NCI-H510A (cell line): Measurements from ENCODE around the gene TMEM129.

Experiments used
- DNase-seq: peaks from one replicate; lab custom pipeline; 2025; lab: John Stamatoyannopoulos, UW

TMEM129 gene

DNA sequence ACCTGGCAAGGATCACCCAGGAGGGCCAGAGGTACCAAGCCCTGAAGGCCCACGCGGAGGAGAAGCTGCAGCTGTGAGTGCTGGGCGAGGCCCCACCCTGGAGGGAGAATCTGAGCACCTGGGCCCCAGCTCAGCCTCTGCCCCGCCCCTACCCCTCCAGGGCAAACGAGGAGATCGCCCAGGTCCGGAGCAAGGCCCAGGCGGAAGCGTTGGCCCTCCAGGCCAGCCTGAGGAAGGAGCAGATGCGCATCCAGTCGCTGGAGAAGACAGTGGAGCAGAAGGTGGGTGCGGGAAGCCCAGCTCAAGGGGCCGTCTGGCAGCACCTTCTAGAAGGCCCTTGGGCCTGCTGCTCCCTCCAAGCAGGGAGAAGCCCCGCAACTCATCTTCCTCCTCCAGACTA, 23.4 kb upstream of the TMEM129 start:
- DNase-seq = no peak

- no peak for DNase-seq
Observed at GRCh38 chr4:1743975-1744374, 22.9 kb upstream of the TMEM129 start.

DNA sequence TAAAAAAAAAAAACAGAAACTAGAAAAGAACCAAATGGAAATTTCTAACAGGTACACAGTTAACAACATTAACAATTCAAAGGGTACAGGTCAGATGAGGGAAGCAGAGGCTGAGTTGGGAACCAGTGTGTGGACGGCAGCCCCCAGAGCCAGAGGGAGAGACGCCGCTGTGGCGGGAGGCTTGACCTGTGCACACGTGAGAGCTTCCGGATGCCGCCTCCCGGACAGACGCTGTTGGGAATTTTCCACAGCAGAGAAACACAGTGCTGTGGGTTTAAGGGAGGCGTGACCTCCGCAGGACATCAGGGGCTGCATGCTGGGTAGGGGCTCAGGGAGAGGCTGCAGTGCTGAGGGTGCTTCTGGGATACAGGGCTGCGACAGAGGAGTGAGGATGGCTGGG, 22.4 kb upstream of the TMEM129 start:
- DNase-seq = no peak

GRCh38 chr4:1741208-1741607, 20.1 kb upstream of the TMEM129 start:
- DNase-seq = no peak

DNA sequence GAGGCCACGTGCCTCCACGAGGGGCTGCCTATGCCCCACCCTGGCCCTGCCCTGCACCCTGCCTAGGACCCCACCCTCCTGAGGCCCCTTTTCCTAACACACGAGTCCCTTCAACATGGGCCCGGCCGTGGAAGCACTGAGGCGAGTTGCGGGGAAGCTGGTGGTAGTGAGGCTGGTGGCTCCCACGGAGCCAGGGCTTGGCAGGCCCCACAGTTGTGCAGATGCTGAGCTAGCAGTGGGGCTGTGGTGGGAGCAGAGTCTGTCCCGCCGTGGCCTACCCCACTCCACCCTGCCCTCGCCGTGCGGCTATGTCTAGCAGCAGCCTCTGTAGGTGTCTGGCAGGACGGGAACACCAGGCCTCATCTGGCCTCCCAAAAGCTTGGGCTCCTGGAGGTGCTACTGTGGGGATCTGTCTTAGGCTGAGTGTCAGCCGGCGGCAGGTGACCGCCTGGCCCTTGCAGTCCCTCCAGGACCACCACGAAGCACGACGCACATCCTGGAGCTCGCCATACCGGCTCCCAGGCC, 19.0 kb upstream of the TMEM129 start:
- no peak for DNase-seq

- DNase-seq = no peak
Observed at GRCh38 chr4:1739358-1739757, 18.2 kb upstream of the TMEM129 start.

DNA sequence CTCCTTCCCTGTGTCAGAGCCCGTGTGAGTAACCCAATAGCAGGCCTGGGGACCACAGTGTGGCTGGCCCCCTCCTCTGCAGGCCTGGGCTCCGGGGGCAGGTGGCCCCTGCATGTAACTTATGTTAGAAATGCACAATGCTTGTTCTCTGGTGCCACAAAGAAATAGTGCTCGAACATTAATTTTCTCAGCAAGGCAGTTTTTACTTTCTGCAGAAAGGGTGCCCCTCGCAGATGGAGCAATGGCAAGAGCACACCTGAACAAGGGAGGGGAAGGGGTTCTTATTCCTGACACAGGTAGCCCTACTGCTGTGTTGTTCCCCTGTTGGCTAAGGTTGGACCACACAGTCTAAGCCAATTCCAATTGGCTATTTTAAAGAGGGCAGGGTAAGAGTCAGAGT, 17.3 kb upstream of the TMEM129 start:
- no peak for DNase-seq

- no peak for DNase-seq
Observed at GRCh38 chr4:1737666-1738065, 16.5 kb upstream of the TMEM129 start.

- no peak for DNase-seq
Observed at GRCh38 chr4:1736812-1737211, 15.7 kb upstream of the TMEM129 start.

DNA sequence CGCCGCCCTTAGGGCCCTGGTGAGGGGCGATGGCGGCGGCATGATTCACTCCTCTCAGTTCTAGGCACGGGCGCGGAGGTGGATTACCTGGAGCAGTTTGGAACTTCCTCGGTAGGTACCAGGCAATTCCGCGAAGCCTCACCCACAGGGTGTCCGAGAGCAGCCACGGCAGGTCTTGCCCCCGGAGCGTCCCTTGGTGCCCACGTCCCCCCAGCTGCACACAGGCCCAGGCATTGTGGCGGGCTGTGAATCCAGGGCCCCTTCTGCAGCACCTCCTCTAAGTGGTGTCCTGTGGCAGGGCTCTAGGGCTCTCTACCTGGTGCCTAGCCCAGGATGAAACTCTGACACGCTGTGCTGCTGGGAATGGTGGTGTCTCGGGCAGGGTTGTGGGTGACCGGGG, 14.1 kb upstream of the TMEM129 start:
- DNase-seq = no peak

DNA sequence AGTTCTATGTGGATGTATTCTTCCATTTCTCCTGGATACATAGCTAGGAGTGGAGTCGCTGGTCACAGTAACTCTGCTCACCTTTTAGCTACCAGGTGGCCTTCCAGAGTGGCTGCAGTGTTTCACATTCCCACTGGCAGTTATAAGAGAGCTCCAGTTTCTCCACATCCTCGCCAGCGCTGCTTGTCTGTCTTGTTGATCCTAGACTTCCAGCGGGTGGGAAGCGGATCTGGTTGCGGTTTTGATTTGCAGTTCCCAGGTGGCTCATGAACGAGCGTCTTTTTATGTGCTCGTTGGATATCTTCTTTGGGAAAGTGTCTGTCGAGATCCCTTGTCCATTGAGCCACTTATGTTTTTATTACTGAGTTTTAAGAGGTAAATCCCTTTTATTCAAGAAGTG, 11.8 kb upstream of the TMEM129 start:
- DNase-seq = no peak

DNA sequence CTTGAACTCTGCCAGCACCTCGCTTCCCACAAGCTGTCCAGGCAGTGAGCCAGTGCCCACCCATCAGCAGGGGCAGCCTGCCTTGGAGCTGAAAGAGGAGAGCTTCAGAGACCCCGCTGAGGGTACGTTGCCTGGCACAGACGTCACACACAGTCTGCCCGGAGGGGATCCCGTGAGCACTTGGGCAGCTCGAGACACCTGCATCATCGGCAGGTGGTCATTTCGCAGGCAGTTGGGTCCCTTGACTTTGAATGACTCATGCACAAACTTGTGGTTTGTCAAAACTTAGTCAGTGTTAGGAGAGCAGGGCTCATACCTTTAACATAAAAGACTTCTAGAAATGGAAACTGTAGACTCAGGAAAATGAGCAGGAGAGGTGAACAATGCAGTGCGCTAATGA, 10.1 kb upstream of the TMEM129 start:
- no peak for DNase-seq

DNA sequence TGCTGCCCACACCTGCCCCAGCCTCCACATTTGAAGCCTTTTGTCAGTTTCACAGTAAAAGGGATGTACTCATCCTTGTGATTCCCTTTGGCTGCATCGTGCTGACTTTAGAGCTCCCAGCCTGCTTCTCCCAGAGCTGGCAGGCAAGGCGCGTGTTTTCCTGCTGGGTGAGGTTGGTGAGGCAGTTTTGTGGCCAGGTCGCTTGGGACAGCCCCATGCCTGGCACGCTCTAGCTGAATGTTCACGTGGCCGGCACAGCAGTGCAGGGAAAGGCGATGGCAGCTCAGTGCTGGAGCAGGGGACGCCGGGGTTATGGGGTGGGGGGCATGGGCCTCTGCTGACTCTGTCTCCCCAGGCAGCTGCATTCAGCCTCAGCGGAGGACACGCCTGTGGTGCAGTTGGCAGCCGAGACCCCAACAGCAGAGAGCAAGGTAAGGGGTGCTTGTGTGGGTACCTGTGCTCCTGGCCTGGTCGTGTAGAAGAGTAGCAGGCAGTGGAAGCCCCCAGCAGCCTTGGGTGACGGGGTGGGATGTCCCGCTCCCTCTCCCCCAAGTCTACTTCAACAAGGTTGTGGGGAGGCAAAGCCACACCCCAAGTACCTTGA, 9.5 kb upstream of the TMEM129 start:
- DNase-seq = no peak

DNA sequence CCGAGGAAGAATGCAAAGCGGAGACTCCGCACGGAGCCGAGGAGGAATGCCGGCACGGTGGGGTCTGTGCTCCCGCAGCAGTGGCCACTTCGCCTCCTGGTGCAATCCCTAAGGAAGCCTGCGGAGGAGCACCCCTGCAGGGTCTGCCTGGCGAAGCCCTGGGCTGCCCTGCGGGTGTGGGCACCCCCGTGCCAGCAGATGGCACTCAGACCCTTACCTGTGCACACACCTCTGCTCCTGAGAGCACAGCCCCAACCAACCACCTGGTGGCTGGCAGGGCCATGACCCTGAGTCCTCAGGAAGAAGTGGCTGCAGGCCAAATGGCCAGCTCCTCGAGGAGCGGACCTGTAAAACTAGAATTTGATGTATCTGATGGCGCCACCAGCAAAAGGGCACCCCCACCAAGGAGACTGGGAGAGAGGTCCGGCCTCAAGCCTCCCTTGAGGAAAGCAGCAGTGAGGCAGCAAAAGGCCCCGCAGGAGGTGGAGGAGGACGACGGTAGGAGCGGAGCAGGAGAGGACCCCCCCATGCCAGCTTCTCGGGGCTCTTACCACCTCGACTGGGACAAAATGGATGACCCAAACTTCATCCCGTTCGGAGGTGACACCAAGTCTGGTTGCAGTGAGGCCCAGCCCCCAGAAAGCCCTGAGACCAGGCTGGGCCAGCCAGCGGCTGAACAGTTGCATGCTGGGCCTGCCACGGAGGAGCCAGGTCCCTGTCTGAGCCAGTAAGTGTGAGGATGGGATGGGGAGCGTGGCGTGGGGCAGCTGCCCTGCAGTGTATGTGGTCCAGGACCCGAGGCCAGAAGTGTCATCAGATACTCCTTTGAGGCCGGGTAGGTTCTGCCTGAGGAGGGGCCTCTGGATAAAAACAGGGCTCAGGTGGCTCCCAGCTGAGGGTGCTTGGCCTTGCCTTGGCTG, 7.2 kb upstream of the TMEM129 start:
- DNase-seq = no peak

- no peak for DNase-seq
Observed at GRCh38 chr4:1727117-1728031, 6.3 kb upstream of the TMEM129 start.

- peak; percentile 77 for DNase-seq
Observed at GRCh38 chr4:1726146-1726934, 5.2 kb upstream of the TMEM129 start.

- no peak for DNase-seq
Observed at GRCh38 chr4:1725521-1725920, 4.4 kb upstream of the TMEM129 start.

DNA sequence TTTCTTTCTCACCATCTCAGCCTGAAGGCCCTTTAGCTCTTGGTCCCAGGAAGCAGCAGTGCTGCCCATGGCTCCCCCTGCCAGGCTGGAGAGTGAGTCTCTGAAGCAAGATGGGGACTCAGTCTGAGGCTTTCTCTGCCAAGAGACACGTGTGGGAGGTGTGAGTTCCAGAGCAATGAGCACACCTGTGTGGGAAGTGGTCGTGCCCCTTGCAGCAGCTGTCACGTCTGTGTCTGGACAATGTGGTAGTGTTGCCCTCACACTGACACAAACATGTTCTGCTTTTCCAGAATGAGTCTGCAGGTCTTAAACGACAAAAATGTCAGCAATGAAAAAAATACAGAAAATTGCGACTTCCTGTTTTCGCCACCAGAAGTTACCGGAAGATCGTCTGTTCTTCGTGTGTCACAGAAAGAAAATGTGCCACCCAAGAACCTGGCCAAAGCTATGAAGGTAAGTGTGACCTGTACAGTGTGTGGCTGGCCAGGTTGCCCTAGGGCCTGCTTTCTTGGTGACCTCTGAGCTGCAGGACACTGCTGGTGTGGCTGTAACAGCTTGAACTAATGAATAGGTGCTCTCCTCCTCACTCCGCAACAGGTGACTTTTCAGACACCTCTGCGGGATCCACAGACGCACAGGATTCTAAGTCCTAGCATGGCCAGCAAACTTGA, 2.1 kb upstream of the TMEM129 start:
- DNase-seq = no peak

DNA sequence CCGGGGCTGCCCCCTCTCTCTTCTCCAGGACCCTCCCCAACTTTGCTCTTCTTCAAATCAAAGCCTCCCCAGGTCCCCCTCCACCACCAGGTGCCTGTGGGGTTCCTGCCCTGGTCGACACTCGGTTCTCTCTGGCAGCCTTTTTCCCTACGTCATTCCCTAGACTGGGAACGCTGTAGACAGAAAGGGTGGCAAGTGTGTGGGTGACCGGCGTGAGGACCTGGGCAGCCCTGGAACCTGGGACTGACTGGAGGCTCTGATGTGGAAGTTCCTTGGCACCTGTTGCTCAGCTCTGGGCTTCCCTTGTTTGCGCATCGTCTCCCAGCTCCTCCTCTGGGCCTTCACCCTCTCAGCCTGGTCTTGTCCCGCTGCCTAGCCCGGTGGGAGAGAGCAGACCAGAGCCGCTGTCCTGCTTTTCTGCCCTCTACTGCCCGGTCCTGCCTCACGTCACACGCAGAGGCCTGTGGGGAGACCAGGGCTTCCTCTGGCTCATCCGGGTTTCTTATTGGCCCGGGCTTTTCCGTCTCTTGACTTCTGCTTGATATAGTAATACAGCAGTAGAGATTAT, 1.5 kb upstream of the TMEM129 start:
- no peak for DNase-seq

- no peak for DNase-seq
Observed at GRCh38 chr4:1721666-1722550, 785 bp upstream of the TMEM129 start.
